GM21360 (cell line): Measurements from ENCODE around the gene KIF1B.

Experiments used
- ATAC-seq: cut with Tn5 transposase; IDR thresholded peaks from one replicate; pipeline ENCODE4 v1.9.1; 2021; ENCODE audit warnings: mild to moderate bottlenecking, moderate library complexity; ENCODE audit not compliant: unreplicated experiment

The KIF1B gene

GRCh38 chr1:10280439-10281350, 70.3 kb downstream of the KIF1B start:
- ATAC-seq, result no peak

- no peak for ATAC-seq
Observed at GRCh38 chr1:10283318-10283984, 73.1 kb downstream of the KIF1B start.

- no peak for ATAC-seq
Observed at GRCh38 chr1:10286244-10286643, 75.9 kb downstream of the KIF1B start.

GRCh38 chr1:10287023-10287645, 76.8 kb downstream of the KIF1B start:
- no peak for ATAC-seq

- no peak for ATAC-seq
Observed at GRCh38 chr1:10288029-10288615, 77.8 kb downstream of the KIF1B start.

GRCh38 chr1:10291705-10292104, 81.3 kb downstream of the KIF1B start:
- ATAC-seq, result no peak

GRCh38 chr1:10292188-10292587, 81.8 kb downstream of the KIF1B start:
- ATAC-seq, result no peak

GRCh38 chr1:10295481-10296085, 85.2 kb downstream of the KIF1B start:
- no peak for ATAC-seq

GRCh38 chr1:10299151-10299550, 88.8 kb downstream of the KIF1B start:
- no peak for ATAC-seq

- ATAC-seq, result no peak
Observed at GRCh38 chr1:10302416-10302815, 92.0 kb downstream of the KIF1B start.

- ATAC-seq, result no peak
Observed at GRCh38 chr1:10304295-10304694, 93.9 kb downstream of the KIF1B start.

GRCh38 chr1:10306435-10306834, 96.1 kb downstream of the KIF1B start:
- ATAC-seq, result no peak

- no peak for ATAC-seq
Observed at GRCh38 chr1:10308001-10308400, 97.6 kb downstream of the KIF1B start.

- ATAC-seq, result no peak
Observed at GRCh38 chr1:10309243-10310011, 99.1 kb downstream of the KIF1B start.

- no peak for ATAC-seq
Observed at GRCh38 chr1:10316752-10317151, 106.4 kb downstream of the KIF1B start.

GRCh38 chr1:10319750-10320149, 109.4 kb downstream of the KIF1B start:
- no peak for ATAC-seq

GRCh38 chr1:10320336-10320735, 110.0 kb downstream of the KIF1B start:
- no peak for ATAC-seq

GRCh38 chr1:10322821-10323220, 112.5 kb downstream of the KIF1B start:
- no peak for ATAC-seq

- no peak for ATAC-seq
Observed at GRCh38 chr1:10324627-10325026, 114.3 kb downstream of the KIF1B start.

- ATAC-seq, result no peak
Observed at GRCh38 chr1:10325521-10325920, 115.2 kb downstream of the KIF1B start.
